Activated CD4-positive, CD25-positive, alpha-beta regulatory T cell treated with anti-CD3 and anti-CD28 coated beads, Interleukin-2, amount 50 U/mL, for 24 hours (primary cell): Measurements from ENCODE around the gene SMAD7.

Source experiments
- ATAC-seq, 2 donors: fragments of 150-1000 bp; cut with Tn5 transposase; one replicate each; pipeline ENCODE4 v1.10.0; 2021; ENCODE audit warnings: mild to moderate bottlenecking in 1 of 2, moderate library complexity in 1 of 2

Gene SMAD7

GRCh38 chr18:48913775-48914174 lies 37.0 kb downstream of the SMAD7 start:
- no peak for ATAC-seq

- peak; percentile 63 to 73 for ATAC-seq
Observed at GRCh38 chr18:48913201-48913600, 37.6 kb downstream of the SMAD7 start.

- ATAC-seq: no peak
Observed at GRCh38 chr18:48910972-48911545, 39.7 kb downstream of the SMAD7 start.

GRCh38 chr18:48909721-48910120 lies 41.0 kb downstream of the SMAD7 start:
- ATAC-seq: peak in 1 of 2 donors; percentile 44

GRCh38 chr18:48908916-48909315 lies 41.8 kb downstream of the SMAD7 start:
- ATAC-seq: no peak

- ATAC-seq: no peak
Observed at GRCh38 chr18:48905513-48905912, 45.3 kb downstream of the SMAD7 start.

GRCh38 chr18:48904847-48905394 lies 45.8 kb downstream of the SMAD7 start:
- ATAC-seq: no peak

GRCh38 chr18:48904091-48904490 lies 46.7 kb downstream of the SMAD7 start:
- no peak for ATAC-seq

GRCh38 chr18:48902856-48903601 lies 47.7 kb downstream of the SMAD7 start:
- no peak for ATAC-seq

GRCh38 chr18:48902023-48902855 lies 48.5 kb downstream of the SMAD7 start:
- no peak for ATAC-seq

- ATAC-seq: no peak
Observed at GRCh38 chr18:48901145-48902022, 49.4 kb downstream of the SMAD7 start.

GRCh38 chr18:48900469-48900868 lies 50.3 kb downstream of the SMAD7 start:
- no peak for ATAC-seq

- ATAC-seq: no peak
Observed at GRCh38 chr18:48899558-48900174, 51.1 kb downstream of the SMAD7 start.

- no peak for ATAC-seq
Observed at GRCh38 chr18:48898521-48898920, 52.2 kb downstream of the SMAD7 start.

GRCh38 chr18:48897531-48897930 lies 53.2 kb downstream of the SMAD7 start:
- no peak for ATAC-seq

- peak; percentile 72 to 74 for ATAC-seq
Observed at GRCh38 chr18:48896875-48897511, 53.8 kb downstream of the SMAD7 start.

- ATAC-seq: no peak
Observed at GRCh38 chr18:48896326-48896874, 54.4 kb downstream of the SMAD7 start.

- no peak for ATAC-seq
Observed at GRCh38 chr18:48894799-48895346, 55.9 kb downstream of the SMAD7 start.

- ATAC-seq: no peak
Observed at GRCh38 chr18:48893608-48894600, 56.9 kb downstream of the SMAD7 start.
